ENCODE measurements around the gene SLC25A47.

The SLC25A47 gene

GRCh38 chr14:100321473-100322137 is 1.5 kb upstream of the SLC25A47 start:
- no peak for TF ChIP-seq CTCF (IDR thresholded peaks at IDR 0.05; ENCODE audit: control insufficient read depth, insufficient read depth, low read depth, low read length, missing control alignments)
- DNase-seq (ENCODE audit: low read depth), result no peak

DNA sequence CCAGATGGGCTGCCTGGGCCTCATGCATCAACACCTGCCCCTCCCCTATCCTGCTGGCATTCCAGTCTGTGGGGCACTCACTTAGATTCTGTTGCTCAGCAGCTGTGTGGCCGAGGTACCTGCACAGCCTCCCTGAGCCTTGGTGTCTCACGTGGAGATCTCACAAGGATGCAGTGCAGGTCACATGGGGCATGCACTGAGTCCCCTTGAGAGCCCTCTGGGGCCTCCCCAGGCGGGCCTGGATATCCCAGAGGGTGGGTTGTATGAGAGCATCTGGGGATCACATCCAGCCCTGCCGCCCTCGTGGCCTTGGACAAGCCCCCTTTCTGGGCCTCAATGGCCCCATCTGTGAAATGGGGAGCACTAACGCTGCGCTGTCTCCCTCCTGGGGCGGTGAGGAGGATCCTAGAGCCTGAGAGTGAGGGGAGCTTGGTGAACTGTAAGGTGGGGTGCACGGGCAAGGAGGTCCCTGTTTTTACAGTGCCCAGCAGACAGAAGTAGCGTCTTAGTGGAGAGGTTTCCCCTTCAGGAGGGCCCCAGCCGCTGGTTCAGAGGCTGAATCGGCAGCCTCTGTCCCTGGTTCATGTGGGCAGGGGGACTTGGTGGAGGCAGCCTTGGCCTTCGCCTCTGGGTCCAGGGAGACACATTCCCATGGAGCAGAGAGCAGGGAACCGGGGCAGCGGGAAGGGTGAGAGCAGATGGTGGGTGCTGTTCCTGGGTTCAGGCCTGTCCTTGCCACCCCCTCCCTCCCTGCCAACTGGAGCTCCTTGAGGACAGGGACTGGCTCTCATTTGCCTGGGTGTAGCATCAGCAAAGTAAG is 791 bp upstream of the SLC25A47 start:
- no peak for DNase-seq (ENCODE audit: low read depth)
- no peak overlapping the region for H3K4me3 ChIP-seq (ENCODE audit: control insufficient read depth, low read depth, low read length)
- TF ChIP-seq CTCF (IDR thresholded peaks at IDR 0.05; ENCODE audit: control insufficient read depth, insufficient read depth, low read depth, low read length, missing control alignments), result no peak

More at GRCh38 chr14:100321473-100322137, 1.5 kb upstream of the SLC25A47 start:
- H3K4me3 ChIP-seq (ENCODE audit: control insufficient read depth, low read depth, low read length), result no peak overlapping the region

GRCh38 chr14:100323942-100324307 is 786 bp downstream of the SLC25A47 start:
- no peak for DNase-seq (ENCODE audit: low read depth)

DNA sequence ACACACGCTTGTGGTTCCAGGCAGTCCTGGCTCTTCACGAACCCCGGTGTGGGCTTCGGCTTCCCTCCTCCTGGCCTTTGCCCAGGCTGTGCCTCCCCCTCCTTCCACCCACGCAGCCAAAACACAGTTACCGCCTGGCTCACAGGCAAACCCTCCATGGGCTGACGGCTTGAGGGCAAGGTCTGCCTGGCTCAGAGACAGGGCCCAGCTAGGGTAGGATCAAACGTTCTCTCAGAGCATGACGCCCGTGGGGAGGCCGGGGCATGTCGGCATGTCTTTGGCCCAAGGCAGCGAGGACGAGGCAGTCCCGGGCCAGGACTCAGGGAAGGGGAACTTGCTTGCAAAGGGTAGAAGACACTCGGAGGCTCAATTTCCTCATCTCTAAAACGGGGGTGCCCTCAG is 2.1 kb downstream of the SLC25A47 start:
- no peak for DNase-seq (ENCODE audit: low read depth)
- TF ChIP-seq CTCF (IDR thresholded peaks at IDR 0.05; ENCODE audit: control insufficient read depth, insufficient read depth, low read depth, low read length, missing control alignments), result no peak
- no peak overlapping the region for H3K4me3 ChIP-seq (ENCODE audit: control insufficient read depth, low read depth, low read length)

More at GRCh38 chr14:100323942-100324307, 786 bp downstream of the SLC25A47 start:
- TF ChIP-seq CTCF (IDR thresholded peaks at IDR 0.05; ENCODE audit: control insufficient read depth, insufficient read depth, low read depth, low read length, missing control alignments), result no peak
- H3K4me3 ChIP-seq (ENCODE audit: control insufficient read depth, low read depth, low read length), result no peak overlapping the region

DNA sequence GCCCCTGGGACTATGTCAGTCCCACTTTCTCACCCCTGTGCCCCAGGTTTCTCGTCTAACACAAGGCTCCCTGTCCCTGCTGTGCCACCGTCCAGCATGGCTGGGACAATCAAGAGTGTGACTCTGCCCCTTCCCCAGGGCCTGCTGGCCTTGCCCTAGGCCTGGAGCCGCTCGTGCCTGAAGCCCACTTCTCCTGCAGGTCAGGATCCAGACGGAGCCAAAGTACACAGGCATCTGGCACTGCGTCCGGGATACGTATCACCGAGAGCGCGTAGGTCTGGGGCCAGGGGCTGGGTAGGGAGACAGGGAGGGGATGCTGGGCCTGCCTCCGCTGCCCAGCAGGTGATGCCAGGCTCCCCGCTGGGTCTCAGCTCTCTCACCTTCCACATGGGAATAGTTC is 2.8 kb downstream of the SLC25A47 start:
- no peak for TF ChIP-seq CTCF (IDR thresholded peaks at IDR 0.05; ENCODE audit: control insufficient read depth, insufficient read depth, low read depth, low read length, missing control alignments)
- DNase-seq (ENCODE audit: low read depth), result no peak
- no peak overlapping the region for H3K4me3 ChIP-seq (ENCODE audit: control insufficient read depth, low read depth, low read length)

GRCh38 chr14:100327128-100327527 is 4.0 kb downstream of the SLC25A47 start:
- DNase-seq (ENCODE audit: low read depth), result no peak
- no peak for TF ChIP-seq CTCF (IDR thresholded peaks at IDR 0.05; ENCODE audit: control insufficient read depth, insufficient read depth, low read depth, low read length, missing control alignments)
- no peak overlapping the region for H3K4me3 ChIP-seq (ENCODE audit: control insufficient read depth, low read depth, low read length)
